ENCODE results near the gene AFDN.
"Not testable (repeated sequence)": the region's sequence is repeated elsewhere in the genome, so short reads cannot be mapped to it uniquely, and the experiment has no call there.

The AFDN gene

DNA sequence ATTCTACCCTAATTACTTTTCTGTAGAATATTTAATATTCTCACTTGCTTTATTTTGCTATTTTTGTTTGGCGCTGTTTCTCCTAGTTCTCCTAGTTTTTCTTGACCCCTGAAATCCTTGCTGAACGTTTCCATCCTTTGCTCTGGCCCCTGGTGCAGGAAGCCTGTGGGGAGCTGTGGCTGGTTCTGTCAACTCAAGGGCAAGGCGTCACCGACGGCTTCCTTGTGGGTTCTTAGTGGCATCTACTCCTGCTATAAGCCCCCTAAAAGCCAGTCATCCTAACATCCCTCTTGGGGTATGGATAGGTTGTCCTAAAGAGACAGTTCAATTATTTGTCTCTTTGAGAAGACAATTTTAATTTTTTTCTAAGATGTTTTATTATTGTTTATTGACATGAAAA lies 133.9 kb downstream of the AFDN start:
- DNase-seq: no peak

- DNase-seq: peak; percentile 95
Measured at GRCh38 chr6:167962711-167963110, 136.0 kb downstream of the AFDN start.

GRCh38 chr6:167963589-167964057 lies 136.9 kb downstream of the AFDN start:
- no peak for DNase-seq

DNA sequence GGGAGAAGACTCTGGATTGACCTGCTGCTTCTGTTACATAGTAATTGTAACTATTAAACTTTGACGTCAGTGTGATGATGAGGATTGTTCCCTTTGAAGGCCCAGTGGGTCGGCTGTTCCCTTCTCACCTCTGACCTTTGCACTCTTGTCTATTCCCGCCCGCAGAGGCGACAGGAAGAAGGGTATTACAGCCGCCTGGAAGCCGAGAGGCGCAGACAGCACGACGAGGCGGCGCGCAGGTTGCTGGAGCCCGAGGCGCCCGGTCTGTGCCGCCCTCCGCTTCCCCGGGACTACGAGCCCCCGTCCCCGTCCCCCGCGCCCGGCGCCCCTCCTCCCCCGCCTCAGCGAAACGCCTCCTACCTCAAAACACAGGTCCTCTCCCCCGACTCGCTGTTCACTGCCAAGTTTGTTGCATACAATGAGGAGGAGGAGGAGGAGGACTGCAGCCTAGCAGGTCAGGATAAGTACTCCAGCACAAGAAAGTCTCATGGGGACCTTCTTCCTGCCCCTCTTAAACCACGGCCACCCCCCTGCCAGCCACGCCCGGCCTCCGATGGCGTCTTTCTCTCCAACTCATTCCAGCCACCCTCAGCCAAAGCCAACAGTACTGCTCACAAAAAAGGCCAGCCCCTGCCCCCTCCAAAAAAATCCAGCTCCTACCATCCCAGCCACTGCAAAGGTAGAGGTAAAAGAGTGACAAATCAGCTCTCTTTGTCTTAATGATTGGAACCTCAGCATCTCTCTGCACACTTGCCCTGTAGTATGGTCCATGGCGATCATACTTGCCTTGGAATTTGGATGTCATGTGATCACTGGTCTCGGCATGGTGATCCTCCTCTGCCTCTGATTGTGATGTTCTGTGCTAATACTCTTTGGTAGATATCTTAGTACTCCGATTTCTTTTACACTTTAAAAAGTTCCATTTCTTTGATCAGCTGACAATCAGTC lies 139.2 kb downstream of the AFDN start:
- DNase-seq: no peak

- DNase-seq: no peak
Measured at GRCh38 chr6:167966540-167966905, 139.8 kb downstream of the AFDN start.

DNA sequence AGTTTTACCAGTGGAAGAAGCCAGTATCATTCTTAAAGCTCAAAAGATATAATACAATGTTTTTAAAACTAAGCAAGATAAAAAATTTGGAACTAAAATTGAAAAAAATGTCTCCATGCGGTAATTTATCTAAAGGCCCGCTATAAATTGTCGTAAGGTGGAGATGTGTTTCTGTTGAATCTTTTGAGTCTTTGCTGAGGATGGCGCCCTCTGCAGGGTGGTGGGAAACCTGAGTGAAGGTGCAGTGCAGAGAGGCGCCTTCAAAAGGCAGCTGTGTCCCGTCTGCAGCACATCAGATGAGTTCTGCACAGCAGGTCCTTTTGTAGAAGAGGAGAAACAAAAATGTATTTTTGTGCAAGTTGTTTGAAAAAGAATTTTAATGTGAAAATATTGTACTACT lies 141.4 kb downstream of the AFDN start:
- DNase-seq: peak; percentile 5

- no peak for DNase-seq
Measured at GRCh38 chr6:167970230-167970629, 143.5 kb downstream of the AFDN start.

- DNase-seq: no peak
Measured at GRCh38 chr6:167972193-167972592, 145.5 kb downstream of the AFDN start.

- DNase-seq: no peak
Measured at GRCh38 chr6:167973148-167973885, 146.6 kb downstream of the AFDN start.

GRCh38 chr6:167974640-167975344 lies 148.1 kb downstream of the AFDN start:
- DNase-seq: no peak

DNA sequence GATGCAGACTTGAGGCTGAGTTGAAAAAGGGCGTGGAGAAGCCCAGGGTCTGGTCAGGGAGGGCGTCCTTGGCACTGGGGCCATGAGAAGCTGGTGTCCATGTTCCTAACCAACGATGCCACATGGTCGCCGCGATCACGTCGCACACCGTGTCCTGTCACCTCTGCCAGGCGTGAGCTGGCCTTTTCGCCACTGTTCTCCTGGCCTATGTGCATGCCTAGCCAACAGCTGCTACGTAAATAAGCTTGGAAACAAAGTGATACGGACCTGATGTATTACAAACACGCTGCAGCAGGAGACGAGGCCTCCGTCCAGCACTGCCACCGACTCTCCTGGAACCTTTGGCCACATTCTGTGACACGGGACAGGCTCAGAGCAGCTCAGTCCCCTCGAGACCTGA lies 148.7 kb downstream of the AFDN start:
- no peak for DNase-seq

DNA sequence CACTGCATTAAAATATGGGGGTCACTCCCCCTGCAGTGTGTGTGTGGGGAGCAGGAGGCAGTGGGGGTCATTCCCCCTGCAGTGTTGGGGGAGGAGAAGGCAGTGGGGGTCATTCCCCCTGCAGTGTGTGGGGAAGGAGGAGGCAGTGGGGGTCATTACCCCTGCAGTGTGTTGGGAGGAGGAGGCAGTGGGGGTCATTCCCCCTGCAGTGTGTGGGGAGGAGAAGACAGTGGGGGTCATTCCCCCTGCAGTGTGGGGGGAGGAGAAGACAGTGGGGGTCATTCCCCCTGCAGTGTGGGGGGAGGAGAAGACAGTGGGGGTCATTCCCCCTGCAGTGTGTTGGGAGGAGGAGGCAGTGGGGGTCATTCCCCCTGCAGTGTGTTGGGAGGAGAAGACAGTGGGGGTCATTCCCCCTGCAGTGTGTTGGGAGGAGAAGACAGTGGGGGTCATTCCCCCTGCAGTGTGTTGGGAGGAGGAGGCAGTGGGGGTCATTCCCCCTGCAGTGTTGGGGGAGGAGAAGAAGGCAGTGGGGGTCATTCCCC lies 149.5 kb downstream of the AFDN start:
- DNase-seq: not testable (repeated sequence)

DNA sequence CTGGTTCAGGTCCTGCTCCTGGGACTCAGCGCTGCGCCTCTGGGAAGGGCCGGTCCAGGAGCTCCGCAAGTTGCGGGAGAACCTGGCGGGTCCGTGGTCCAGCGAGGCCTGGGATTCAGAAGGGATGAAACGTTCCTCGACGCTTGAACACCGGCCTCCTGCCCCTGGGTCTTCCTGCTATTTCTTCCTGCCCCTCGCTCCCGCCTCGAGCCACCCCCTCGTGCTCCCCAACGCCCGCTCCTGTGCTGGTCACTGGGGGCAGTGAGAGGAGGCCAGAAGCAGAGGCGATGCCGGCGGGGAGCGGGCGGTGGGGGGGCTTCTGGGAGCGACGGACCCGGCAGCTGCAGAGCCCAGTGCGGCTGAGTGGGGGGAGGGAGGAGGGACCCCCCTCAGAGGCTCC lies 150.0 kb downstream of the AFDN start:
- DNase-seq: no peak

DNA sequence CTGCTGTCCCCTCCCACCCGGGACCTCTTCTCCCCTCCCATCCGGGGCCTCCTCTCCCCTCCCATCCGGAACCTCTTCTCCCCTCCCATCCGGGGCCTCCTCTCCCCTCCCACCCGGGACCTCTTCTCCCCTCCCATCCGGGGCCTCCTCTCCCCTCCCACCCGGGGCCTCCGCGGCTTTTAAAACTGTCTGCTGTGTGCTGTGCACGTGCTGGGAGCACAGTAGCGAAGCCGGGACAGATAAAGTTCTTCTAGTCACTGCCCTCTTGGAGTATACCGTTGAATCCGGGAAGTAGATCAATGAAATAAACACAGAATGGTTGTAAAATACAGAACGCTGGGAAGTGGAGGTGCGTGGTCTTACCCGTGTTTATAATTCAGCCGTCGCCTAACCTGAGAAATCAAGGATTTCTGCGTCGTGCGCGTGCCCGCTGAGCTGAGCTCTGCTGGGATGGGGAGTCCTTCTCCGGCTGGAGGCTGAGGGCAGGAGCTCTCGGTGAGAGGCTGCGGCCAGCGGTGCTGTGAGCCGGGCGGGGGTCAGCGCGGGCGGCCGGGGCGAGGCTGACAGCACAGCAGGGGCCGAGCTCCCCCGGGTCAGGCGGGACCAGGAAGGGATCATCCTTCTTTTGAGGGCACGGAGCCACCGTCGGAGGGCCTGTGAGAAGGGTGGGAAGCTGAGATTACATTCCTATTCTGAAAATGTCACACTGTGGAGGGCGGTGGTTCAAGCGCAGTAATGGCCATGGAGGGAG lies 151.2 kb downstream of the AFDN start:
- no peak for DNase-seq

DNA sequence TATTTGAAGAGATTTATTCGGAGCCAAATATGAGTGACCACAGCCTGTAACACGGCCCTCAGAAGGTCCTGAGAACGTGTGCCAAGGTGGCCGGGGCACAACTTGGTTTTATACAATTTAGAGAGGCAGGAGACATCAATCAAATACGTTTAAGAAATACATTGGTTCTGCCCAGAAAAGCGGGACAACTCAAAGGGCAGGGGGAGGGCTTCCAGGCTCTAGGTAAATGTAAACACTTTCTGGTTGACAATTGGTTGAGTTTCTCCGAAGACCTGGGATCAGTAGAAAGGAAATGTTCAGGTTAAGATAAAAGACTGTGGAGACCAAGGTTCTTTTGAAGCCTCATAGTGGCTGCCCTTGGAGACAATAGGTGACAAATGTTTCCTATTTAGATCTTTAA lies 151.9 kb downstream of the AFDN start:
- DNase-seq: no peak

DNA sequence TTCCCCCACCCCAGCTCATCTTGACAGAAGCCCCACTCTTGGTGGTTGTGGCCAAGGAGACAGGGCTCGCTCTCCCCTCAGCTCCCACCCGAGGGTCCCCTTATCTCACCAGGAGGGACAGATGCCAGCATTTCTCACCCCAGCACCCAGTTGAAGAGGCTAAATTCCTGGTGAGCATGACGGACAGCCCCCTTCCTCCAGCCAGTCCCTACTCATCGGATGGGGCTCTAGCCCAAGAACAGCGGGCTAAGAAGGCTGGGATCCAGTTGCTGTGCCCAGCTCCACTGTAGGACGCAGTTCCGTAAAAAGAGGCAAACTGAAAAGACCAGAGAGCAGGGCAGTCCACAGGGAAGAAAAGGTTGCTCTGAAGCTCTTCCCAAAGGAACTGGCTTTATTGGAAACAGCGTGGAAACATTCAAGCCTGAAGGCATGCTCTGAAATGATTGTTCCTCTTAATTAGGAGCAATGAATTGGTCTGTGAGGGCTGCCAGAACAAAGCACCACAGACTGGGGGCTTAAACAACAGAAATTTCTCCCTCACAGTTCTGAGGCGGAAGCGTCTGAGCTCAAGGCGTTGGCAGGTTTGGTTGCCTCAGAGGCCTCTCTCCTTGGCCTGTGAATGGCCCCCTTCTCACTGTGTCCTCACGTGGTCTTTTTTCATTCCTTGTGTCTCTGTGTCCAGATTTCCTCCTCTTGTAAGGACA lies 152.9 kb downstream of the AFDN start:
- DNase-seq: no peak

DNA sequence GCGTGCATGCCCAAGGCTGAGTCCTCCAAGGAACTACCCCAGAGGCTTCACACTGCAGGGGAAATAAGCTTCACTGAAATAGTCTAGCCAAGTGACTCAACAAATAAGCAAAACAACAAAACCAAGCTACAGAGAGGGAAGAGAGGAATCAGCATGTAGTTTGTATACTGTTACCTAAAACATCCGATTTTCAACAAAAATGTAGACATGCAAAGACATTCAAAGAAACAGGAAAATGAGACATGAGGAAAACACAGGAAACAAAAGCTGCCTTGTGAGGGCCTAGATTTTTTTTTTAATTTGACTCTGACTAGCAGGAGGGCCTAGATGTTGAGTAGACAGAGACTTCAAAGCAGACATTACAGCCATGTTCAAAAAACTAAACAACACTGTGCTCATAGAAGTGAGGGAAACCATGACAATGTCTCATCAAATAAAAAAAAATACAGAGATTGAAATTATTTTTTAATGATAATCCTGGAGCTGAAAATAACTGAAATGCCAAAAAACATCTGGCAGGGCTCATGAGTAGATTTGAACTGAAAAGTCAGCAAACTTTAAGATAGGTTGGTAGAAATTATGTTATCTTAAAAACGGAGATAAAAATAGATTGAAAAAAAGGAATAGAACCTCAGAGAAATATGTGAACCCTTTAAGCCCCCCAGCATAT lies 154.3 kb downstream of the AFDN start:
- DNase-seq: no peak

GRCh38 chr6:167981916-167982462 lies 155.3 kb downstream of the AFDN start:
- DNase-seq: no peak

- no peak for DNase-seq
Measured at GRCh38 chr6:167984144-167984719, 157.5 kb downstream of the AFDN start.

- DNase-seq: no peak
Measured at GRCh38 chr6:167984876-167985604, 158.3 kb downstream of the AFDN start.
